Spinal cord (tissue), 10 donors: ENCODE measurements around the gene SLC16A7. TPM values are rescaled to one million over a fixed set of nuclear protein-coding genes. Genes with fewer than 3 reads are reported as not detected.

Experiments
- DNase-seq, 6 donors: peaks; one replicate each; pipeline versions ENCODE4 v3.0.0 to v3.0.0-alpha.2; 2013 to 2015; ENCODE audit warnings: low spot score in 6 of 6, low read depth in 4 of 6
- H3K27ac ChIP-seq: one replicate; pipeline ENCODE4 v1.5.1; 2013; ENCODE audit warnings: low read depth, low read length, control low read depth
- H3K27me3 ChIP-seq: one replicate; pipeline ENCODE4 v1.6.1; 2013; ENCODE audit warnings: low read length; ENCODE audit not compliant: control insufficient read depth, insufficient read depth
- H3K36me3 ChIP-seq: one replicate; pipeline ENCODE4 v1.6.1; 2013; ENCODE audit warnings: low read length; ENCODE audit not compliant: control insufficient read depth, insufficient read depth
- H3K4me1 ChIP-seq: one replicate; pipeline ENCODE4 v1.6.1; 2013; ENCODE audit warnings: low read length; ENCODE audit not compliant: control insufficient read depth, insufficient read depth
- H3K4me3 ChIP-seq: one replicate; pipeline ENCODE4 v1.5.1; 2013; ENCODE audit warnings: low read depth, low read length, control low read depth
- H3K9me3 ChIP-seq: one replicate; pipeline ENCODE4 v1.6.1; 2013; ENCODE audit warnings: low read length; ENCODE audit not compliant: control insufficient read depth, insufficient read depth
- WGBS: methylation state at CpG from one replicate; pipeline ENCODE4 v1.1.5; 2013; ENCODE audit warnings: missing lambda C conversion rate; ENCODE audit not compliant: insufficient coverage; 5-methylcytosine and 5-hydroxymethylcytosine counted together
- polyA plus RNA-seq, 2 donors: library from polyadenylated mRNA; unstranded; fragments of 120-200 nt; gene quantifications; one replicate each; pipeline ENCODE4 v1.2.1, GENCODE V29; 2013; ENCODE audit not compliant: insufficient read length in 2 of 2
- total RNA-seq, 2 donors: library from RNA; depleted of rRNA in 1 of 2; stranded (reverse); fragments of 120-200 nt in 1 of 2; fragments of >200 nt in 1 of 2; gene quantifications; one replicate each; pipeline versions ENCODE4 v1.2.3 to v1.2.4, GENCODE V29; 2013 to 2014
- donor health status: healthy.

The SLC16A7 gene
- total and polyA plus RNA-seq, 4 donors: 2.3 to 34.8 (median 5.1) TPM

DNA sequence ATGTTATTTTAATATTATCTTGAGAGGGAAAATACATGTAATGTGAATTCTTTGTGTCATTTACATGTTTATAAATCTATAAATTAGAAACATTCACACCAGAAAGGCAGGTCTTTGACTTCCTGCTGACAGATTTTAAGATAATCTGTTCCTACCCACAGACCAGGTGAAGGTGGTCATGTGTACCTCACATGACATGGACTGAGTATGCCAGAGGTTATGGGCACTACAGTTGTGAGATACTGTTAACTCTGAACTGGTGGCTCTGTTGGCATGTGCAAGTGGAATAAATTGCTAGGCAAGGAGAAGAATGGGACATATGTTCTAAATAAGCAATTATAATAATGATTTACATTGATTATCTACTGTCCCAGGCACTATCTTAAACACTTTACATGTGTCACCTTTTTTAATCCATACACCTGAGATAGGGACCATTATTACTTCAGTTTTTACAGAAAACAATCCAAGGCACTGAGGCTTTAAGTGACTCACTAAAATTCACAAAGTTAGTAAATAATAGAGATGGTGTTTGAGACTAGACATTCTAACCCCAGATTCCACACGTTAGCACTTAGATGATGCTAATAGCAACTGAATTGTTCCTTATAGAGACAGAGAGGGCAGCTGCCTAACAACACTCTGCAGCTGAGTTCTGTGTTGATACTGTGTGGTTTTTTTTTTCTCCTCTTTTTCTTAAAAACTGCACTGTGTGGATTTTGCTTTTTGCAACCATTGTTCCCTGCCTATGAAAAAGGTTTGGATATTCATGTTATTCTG is 23.8 kb downstream of the SLC16A7 start:
- Histone ChIP-seq H3K36me3 (no peaks in the 10 kb centered on the region), H3K9me3 (no peaks in the 10 kb centered on the region), H3K27me3 (no peaks in the 10 kb centered on the region), H3K27ac (no peak overlapping the region), H3K4me1 (no peaks in the 10 kb centered on the region), H3K4me3 (no peak overlapping the region)
- no CpG with 5 or more reads among the region's 1 CpG for whole genome bisulfite sequencing
- DNase-seq: no peak

DNA sequence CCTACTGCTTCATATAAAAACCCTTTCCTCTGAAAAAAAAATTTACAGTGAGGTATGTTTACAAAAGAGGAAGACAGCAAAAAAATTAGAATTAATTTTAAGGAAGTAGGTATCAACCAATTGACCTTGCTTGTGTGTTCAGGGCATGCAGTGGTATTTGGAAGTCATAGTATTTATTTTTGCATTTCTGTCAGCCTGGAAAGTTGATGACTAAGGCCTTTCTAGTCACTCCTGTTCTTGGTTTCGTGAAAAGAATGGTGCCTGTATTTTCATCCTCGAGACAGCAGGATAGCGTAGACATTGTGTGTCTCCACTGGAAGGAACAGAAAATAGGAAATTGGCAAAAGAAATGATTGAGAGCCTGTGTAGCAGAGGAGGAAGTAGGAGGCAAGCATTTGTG is 24.5 kb downstream of the SLC16A7 start:
- WGBS: 49% methylated on average over 3 of the region's 3 CpGs
- peak in 1 of 6 donors; percentile 8 for DNase-seq
- H3K36me3 ChIP-seq: no peaks in the 10 kb centered on the region
- no peak overlapping the region for H3K27ac ChIP-seq
- no peaks in the 10 kb centered on the region for H3K4me1 ChIP-seq
- no peak overlapping the region for H3K4me3 ChIP-seq
- H3K9me3 ChIP-seq: no peaks in the 10 kb centered on the region
- no peaks in the 10 kb centered on the region for H3K27me3 ChIP-seq

DNA sequence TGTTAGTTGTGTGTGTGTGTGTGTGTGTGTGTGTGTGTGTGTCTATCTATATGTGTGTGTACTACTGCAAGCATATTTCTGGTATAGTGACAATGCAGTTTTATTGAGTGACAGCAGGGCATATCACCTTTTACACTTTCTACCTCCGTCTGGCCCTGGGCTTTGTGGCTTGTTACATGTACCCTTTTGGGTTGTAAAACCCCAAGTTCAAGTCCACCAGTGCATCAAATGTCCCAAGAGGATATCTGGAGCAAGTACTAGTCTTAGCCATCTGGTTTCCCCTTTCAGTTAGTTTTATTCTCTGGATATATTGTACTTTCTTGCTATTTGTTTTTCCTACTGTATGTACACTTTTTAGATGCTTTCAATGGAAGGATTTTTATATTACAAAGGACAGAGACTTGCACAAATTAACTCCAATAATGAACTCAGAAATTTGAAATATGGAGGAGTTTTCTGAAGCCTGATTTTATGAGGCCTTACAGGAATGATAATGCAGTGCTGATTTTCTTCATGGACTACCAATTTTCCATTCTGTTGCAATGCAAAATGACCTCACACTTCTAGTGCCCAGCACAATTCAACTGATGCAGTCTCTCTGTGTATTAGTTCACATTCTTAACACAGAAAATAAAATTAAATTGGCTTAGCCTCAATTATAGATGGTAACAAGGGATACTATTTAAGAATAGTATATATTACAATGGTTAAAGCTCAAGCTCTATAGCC is 29.1 kb downstream of the SLC16A7 start:
- Histone ChIP-seq H3K27me3 (no peaks in the 10 kb centered on the region), H3K27ac (no peak overlapping the region), H3K36me3 (no peaks in the 10 kb centered on the region), H3K9me3 (no peaks in the 10 kb centered on the region), H3K4me1 (no peaks in the 10 kb centered on the region), H3K4me3 (no peak overlapping the region)
- no peak for DNase-seq
- WGBS: no CpG with 5 or more reads among the region's 1 CpG

DNA sequence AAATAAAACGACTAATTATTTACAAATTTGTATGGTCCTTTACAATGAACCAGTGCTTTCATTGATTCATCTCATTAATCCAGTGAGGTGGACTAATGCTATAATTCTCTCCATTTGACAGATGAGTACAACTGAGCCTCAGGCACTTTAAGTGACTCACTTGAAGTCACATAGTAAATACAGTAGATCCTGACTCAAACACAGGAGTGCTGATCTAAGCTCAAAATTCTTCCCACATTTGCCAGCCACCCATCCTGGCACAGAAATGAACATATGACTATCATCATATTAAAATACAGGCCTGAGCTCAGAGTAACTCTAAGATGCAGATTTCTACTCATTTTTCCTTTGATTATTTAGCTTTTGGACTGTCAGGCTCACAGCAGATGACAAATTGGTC is 30.6 kb downstream of the SLC16A7 start:
- DNase-seq: no peak
- H3K4me3 ChIP-seq: no peak overlapping the region
- no peak overlapping the region for H3K27ac ChIP-seq
- no peaks in the 10 kb centered on the region for H3K9me3 ChIP-seq
- no CpG with 5 or more reads among the region's 1 CpG for WGBS
- no peaks in the 10 kb centered on the region for H3K27me3 ChIP-seq
- no peaks in the 10 kb centered on the region for H3K4me1 ChIP-seq
- H3K36me3 ChIP-seq: no peaks in the 10 kb centered on the region

DNA sequence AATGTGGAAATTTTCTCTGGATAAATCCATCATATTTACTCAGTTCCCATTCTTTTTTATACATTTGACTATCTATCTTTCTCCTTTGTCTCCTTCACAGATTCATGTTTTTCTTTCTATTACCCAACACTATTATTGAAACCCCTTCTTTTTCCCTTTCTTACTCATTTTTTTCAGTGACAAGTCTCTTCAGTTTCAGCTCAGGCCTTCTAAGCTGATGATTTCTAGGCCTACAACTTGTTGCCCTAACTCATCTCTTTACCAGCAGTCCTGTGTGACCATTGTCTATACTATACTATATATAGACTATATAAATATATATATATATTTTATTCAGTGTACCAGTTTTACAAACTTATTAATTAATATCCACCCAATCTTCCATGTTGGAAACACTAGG is 31.8 kb downstream of the SLC16A7 start:
- H3K4me3 ChIP-seq: no peak overlapping the region
- no peak overlapping the region for H3K27ac ChIP-seq
- no peaks in the 10 kb centered on the region for H3K27me3 ChIP-seq
- H3K36me3 ChIP-seq: no peaks in the 10 kb centered on the region
- no peaks in the 10 kb centered on the region for H3K9me3 ChIP-seq
- DNase-seq: no peak
- no peaks in the 10 kb centered on the region for H3K4me1 ChIP-seq

DNA sequence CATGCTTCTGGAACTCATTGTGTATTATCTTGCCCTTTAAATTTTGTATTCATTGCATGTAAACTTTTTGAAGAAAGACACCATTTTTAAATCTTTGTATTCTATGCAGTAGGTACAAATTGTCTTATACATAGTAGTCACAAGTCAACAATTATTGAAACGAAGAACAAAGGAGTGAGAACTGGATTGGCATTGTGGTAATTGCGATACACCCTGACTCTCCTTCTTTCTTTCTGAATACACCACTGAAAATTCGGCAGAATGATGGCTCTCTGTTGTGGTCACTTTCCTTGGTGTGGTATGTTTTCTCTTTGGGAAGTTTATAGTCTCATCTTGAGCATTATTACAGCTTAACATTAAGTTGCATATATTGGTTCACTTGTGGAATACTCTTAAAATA is 34.1 kb downstream of the SLC16A7 start:
- no CpG with 5 or more reads among the region's 3 CpGs for WGBS
- Histone ChIP-seq H3K4me1 (no peaks in the 10 kb centered on the region), H3K36me3 (no peaks in the 10 kb centered on the region), H3K4me3 (no peak overlapping the region), H3K9me3 (no peaks in the 10 kb centered on the region), H3K27me3 (no peaks in the 10 kb centered on the region), H3K27ac (no peak overlapping the region)
- DNase-seq: no peak

DNA sequence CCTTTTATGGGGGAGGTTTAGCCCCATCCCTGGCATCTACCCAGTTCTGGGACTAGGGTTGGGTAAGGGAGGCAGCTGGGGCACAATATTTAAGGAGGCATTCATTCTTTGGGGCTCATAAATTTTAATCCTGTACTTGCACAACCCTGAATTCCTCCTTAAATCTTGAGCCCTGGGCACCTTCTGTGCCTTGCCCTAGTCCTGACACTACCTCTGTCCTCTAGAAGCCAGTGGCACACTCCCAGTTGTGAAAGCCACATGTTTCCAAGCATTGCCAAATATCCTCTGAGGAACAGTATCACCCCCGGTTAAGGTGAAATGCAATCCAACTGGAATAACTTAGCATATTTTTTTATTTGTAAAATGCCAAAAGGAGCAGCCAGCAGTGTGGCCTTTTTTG is 36.6 kb downstream of the SLC16A7 start:
- Histone ChIP-seq H3K9me3 (no peaks in the 10 kb centered on the region), H3K36me3 (no peaks in the 10 kb centered on the region), H3K27me3 (no peaks in the 10 kb centered on the region), H3K27ac (no peak overlapping the region), H3K4me3 (no peak overlapping the region), H3K4me1 (no peaks in the 10 kb centered on the region)
- no CpG with 5 or more reads among the region's 1 CpG for WGBS
- DNase-seq: no peak

DNA sequence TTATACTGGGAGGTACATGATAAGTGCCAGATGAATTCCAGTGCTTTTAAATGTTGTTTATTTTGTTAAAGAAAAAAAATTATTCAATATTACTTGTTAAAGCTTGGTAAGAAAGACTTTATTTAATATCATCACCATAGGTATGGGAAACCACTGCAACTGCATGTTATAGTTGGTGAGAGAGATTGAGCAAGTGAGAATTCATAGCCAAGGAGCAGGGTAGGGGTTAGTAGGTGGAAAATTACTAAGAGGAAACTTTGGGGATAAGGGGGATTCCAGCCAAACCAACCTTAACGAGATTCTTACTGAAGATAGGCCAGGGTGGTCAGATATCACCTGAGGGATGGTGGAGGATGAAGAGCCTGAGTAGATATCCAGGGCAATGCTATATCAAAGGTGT is 38.4 kb downstream of the SLC16A7 start:
- DNase-seq: no peak
- no peaks in the 10 kb centered on the region for H3K9me3 ChIP-seq
- no peaks in the 10 kb centered on the region for H3K4me1 ChIP-seq
- H3K27ac ChIP-seq: no peak overlapping the region
- no peak overlapping the region for H3K4me3 ChIP-seq
- 100% methylated on average over 1 of the region's 1 CpG for whole genome bisulfite sequencing
- H3K36me3 ChIP-seq: no peaks in the 10 kb centered on the region
- no peaks in the 10 kb centered on the region for H3K27me3 ChIP-seq

DNA sequence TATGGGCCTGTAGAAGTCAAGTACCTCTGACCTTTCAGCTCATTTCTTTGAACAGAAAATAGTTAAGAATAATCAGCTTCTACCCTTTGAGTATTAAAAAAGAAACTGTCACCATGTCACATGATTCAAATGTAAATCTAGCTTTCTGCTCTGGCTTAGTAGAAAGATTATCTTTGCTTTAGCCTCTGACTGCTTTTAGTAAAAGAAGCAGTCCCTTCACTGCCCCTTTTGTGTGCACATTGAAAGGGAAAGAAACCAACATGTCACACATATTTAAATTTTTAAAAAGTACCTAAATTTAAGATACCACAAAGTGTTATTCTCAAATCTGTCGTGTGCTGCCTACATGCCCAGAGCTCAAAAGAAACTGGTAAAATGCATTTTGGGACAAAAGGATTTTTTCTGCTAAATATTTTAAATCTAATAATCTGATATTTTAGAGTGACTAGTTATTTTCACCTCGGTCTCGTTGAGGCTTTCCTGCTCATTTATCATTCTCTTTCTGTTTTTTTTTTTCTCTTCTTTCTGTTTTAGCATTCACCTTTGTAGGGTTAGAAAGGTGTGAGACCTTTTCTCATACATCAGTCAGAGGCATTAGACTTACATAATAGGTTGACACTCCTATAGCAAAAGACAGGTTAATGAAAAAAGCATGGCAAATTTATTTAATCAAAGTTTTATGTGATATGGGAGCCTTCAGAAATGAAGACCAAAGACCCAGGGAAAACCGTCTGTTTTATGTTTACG is 41.3 kb downstream of the SLC16A7 start:
- no peaks in the 10 kb centered on the region for H3K27me3 ChIP-seq
- WGBS: 87% methylated on average over 2 of the region's 5 CpGs
- no peaks in the 10 kb centered on the region for H3K9me3 ChIP-seq
- no peaks in the 10 kb centered on the region for H3K36me3 ChIP-seq
- no peak for DNase-seq
- H3K4me1 ChIP-seq: no peaks in the 10 kb centered on the region
- no peak overlapping the region for H3K4me3 ChIP-seq
- no peak overlapping the region for H3K27ac ChIP-seq
